ENCODE results near the gene SRGAP1. TPM values are rescaled to one million over a fixed set of nuclear protein-coding genes. Genes with fewer than 3 reads are reported as not detected.

The SRGAP1 gene
- total RNA-seq, 1 experiment from 2014 or later: 26.8 TPM

GRCh38 chr12:64122995-64123394 is 278.5 kb downstream of the SRGAP1 start:
- H3K4me1 ChIP-seq (ENCODE audit: control insufficient read depth, insufficient read depth, low read length): no peaks in the 10 kb centered on the region
- no peak overlapping the region for H3K4me3 ChIP-seq (ENCODE audit: low read depth in 2 of 2, low read length in 2 of 2)
- in situ Hi-C loops (cut with HindIII; ENCODE audit: low pct_unique_long_range_greater_than_20kb, low sequenced_read_pairs) (no loop called here), intact Hi-C loops (cut with micrococcal nuclease; ENCODE audit: unreplicated experiment) (no loop called here)
- H3K9me3 ChIP-seq (ENCODE audit: control insufficient read depth, insufficient read depth, low read depth, low read length): no peaks in the 10 kb centered on the region
- TF ChIP-seq POLR2AphosphoS5 (IDR thresholded peaks at IDR 0.05; ENCODE audit: low read depth, low read length) (no peak), TCF7L2 (IDR thresholded peaks at IDR 0.05; ENCODE audit: low read depth, low read length) (no peak), CTCF (IDR thresholded peaks at IDR 0.05) (no peak), SIN3A (IDR thresholded peaks at IDR 0.05; ENCODE audit: borderline replicate concordance, insufficient read depth, low read depth, low read length) (no peak)
- TF ChIP-seq, protein P1, sequence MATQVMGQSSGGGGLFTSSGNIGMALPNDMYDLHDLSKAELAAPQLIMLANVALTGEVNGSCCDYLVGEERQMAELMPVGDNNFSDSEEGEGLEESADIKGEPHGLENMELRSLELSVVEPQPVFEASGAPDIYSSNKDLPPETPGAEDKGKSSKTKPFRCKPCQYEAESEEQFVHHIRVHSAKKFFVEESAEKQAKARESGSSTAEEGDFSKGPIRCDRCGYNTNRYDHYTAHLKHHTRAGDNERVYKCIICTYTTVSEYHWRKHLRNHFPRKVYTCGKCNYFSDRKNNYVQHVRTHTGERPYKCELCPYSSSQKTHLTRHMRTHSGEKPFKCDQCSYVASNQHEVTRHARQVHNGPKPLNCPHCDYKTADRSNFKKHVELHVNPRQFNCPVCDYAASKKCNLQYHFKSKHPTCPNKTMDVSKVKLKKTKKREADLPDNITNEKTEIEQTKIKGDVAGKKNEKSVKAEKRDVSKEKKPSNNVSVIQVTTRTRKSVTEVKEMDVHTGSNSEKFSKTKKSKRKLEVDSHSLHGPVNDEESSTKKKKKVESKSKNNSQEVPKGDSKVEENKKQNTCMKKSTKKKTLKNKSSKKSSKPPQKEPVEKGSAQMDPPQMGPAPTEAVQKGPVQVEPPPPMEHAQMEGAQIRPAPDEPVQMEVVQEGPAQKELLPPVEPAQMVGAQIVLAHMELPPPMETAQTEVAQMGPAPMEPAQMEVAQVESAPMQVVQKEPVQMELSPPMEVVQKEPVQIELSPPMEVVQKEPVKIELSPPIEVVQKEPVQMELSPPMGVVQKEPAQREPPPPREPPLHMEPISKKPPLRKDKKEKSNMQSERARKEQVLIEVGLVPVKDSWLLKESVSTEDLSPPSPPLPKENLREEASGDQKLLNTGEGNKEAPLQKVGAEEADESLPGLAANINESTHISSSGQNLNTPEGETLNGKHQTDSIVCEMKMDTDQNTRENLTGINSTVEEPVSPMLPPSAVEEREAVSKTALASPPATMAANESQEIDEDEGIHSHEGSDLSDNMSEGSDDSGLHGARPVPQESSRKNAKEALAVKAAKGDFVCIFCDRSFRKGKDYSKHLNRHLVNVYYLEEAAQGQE (IDR thresholded peaks at IDR 0.05; ENCODE audit: insufficient read depth in 1 of 2, low read depth in 2 of 2, low read length in 1 of 2): no peak
- BruUV-seq (replicated peaks): no TSS peak
- CTCF ChIA-PET: no interaction called here
- no peaks in the 10 kb centered on the region for H3K27me3 ChIP-seq (ENCODE audit: control insufficient read depth, insufficient read depth, low read length)
- DNase-seq (ENCODE audit: low read depth, low spot score) (no peak), ATAC-seq (no peak)
- H3K36me3 ChIP-seq (ENCODE audit: control insufficient read depth, insufficient read depth, low read length): peaks cover 5% of the 10 kb centered on the region; the same call in 1 of the 2 replicates
- no peak overlapping the region for H3K27ac ChIP-seq (ENCODE audit: low read length)
- POLR2A ChIA-PET: no interaction called here

- Histone ChIP-seq H3K9me3 (ENCODE audit: control insufficient read depth, insufficient read depth, low read depth, low read length) (no peaks in the 10 kb centered on the region), H3K4me3 (ENCODE audit: low read depth in 2 of 2, low read length in 2 of 2) (no peak overlapping the region), H3K27me3 (ENCODE audit: control insufficient read depth, insufficient read depth, low read length) (no peaks in the 10 kb centered on the region), H3K36me3 (ENCODE audit: control insufficient read depth, insufficient read depth, low read length) (peaks cover 7% of the 10 kb centered on the region; the same call in 1 of the 2 replicates), H3K4me1 (ENCODE audit: control insufficient read depth, insufficient read depth, low read length) (no peaks in the 10 kb centered on the region), H3K27ac (ENCODE audit: low read length) (no peak overlapping the region)
- ChIA-PET POLR2A (no interaction called here), CTCF (no interaction called here)
- no peak for ATAC-seq
- in situ Hi-C loops (cut with HindIII; ENCODE audit: low pct_unique_long_range_greater_than_20kb, low sequenced_read_pairs) (no loop called here), intact Hi-C loops (cut with micrococcal nuclease; ENCODE audit: unreplicated experiment) (no loop called here)
- no peak for DNase-seq (ENCODE audit: low read depth, low spot score)
- BruUV-seq (replicated peaks): no TSS peak
- TF ChIP-seq TCF7L2 (IDR thresholded peaks at IDR 0.05; ENCODE audit: low read depth, low read length): no peak
- no peak for TF ChIP-seq SIN3A (IDR thresholded peaks at IDR 0.05; ENCODE audit: borderline replicate concordance, insufficient read depth, low read depth, low read length)
- TF ChIP-seq POLR2AphosphoS5 (IDR thresholded peaks at IDR 0.05; ENCODE audit: low read depth, low read length): no peak
- no peak for TF ChIP-seq CTCF (IDR thresholded peaks at IDR 0.05)
- TF ChIP-seq, protein P1 (IDR thresholded peaks at IDR 0.05; ENCODE audit: insufficient read depth in 1 of 2, low read depth in 2 of 2, low read length in 1 of 2): no peak
These were observed 278.9 kb downstream of the SRGAP1 start for GRCh38 chr12:64123448-64123847.
